NB4 (cell line): ENCODE measurements around the gene KDSR.

Source experiments
- CTCF ChIP-seq: IDR thresholded peaks from one replicate; pipeline ENCODE4 v1.5.1; 2012; ENCODE audit warnings: low read depth, low read length
- MYC ChIP-seq: IDR thresholded peaks from 2 replicates; pipeline ENCODE4 v1.6.1; 2011; ENCODE audit warnings: low read depth, low read length
- POLR2A ChIP-seq: IDR thresholded peaks from 2 replicates; pipeline ENCODE4 v1.6.1; 2011; ENCODE audit warnings: mild to moderate bottlenecking; ENCODE audit not compliant: insufficient read length; ENCODE audit errors: extremely low read depth
- TF ChIP-seq, protein P1 (sequence below): IDR thresholded peaks from 2 replicates; pipeline ENCODE4 v1.6.1; 2011; ENCODE audit warnings: low read depth, low read length

DNA sequence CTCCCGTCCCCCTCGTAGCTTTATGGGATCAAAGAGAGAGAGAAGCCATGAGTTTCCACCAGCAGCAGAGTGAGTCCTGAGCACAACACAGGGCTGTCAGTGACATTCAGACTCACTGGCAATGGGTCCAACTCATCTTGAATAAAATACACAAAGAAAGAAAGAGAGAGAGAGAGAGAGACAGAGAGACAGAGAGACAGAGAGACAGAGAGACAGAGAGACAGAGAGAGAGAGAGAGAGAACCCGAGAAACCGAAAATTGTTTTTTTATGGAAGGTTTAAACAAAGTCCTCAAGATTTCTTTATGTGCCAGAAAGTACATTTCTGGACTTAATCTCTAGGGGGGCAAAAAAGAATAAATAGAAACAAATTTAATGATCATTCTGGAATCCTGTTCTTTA, 35.9 kb downstream of the KDSR start:
- no peak for TF ChIP-seq CTCF
- no peak for TF ChIP-seq POLR2A
- TF ChIP-seq, protein P1, sequence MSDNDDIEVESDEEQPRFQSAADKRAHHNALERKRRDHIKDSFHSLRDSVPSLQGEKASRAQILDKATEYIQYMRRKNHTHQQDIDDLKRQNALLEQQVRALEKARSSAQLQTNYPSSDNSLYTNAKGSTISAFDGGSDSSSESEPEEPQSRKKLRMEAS: no peak
- no peak for TF ChIP-seq MYC
